RWPE1 (cell line): Measurements from ENCODE around the gene CACNA1F.

Experiments used
- CTCF ChIA-PET: fragments of 350-600 bp; sonication (Branson Sonifier 250); formaldehyde crosslinking; extraction: SDS; loops from one replicate; lab custom pipeline; 2021; lab: Yijun Ruan, JAX
- POLR2A ChIA-PET: fragments of 400-600 bp; formaldehyde crosslinking; extraction: SDS; loops from one replicate; lab custom pipeline; 2020; ENCODE audit warnings: antibody characterized with exemption; ENCODE audit not compliant: low non-redundant PET; lab: Yijun Ruan, JAX
- DNase-seq: peaks from one replicate; pipeline ENCODE4 v3.0.0; 2012; ENCODE audit warnings: low spot score
- H3K27ac ChIP-seq: fragments of 450-650 bp; 2 replicates; pipeline ENCODE4 v1.5.1; 2017
- CTCF ChIP-seq: fragments of 450-650 bp; conservative IDR thresholded peaks from 2 replicates; pipeline ENCODE4 v1.5.1; 2017; ENCODE audit warnings: low read depth, mild to moderate bottlenecking

The CACNA1F gene

GRCh38 chrX:49233887-49234555 is 881 bp upstream of the CACNA1F start:
- H3K27ac ChIP-seq, result no peak overlapping the region
- POLR2A ChIA-PET, result no interaction called here
- no peak for DNase-seq
- CTCF ChIA-PET, result no interaction called here
- TF ChIP-seq CTCF, result no peak

- ChIA-PET POLR2A (no interaction called here), CTCF (interaction anchor here (0.6 kb wide), 1 partner anchor 33 kb away, joined by 3 read pairs; no protein-coding TSS in a partner anchor)
- no peak overlapping the region for H3K27ac ChIP-seq
- TF ChIP-seq CTCF, result no peak
- DNase-seq, result no peak
Measured at GRCh38 chrX:49232525-49232924, 615 bp downstream of the CACNA1F start.

GRCh38 chrX:49231333-49232000 is 1.7 kb downstream of the CACNA1F start:
- CTCF ChIA-PET, result no interaction called here
- H3K27ac ChIP-seq, result no peak overlapping the region
- no peak for TF ChIP-seq CTCF
- POLR2A ChIA-PET, result no interaction called here
- DNase-seq, result no peak

GRCh38 chrX:49230500-49231232 is 2.5 kb downstream of the CACNA1F start:
- DNase-seq, result peak; percentile 42
- ChIA-PET CTCF (no interaction called here), POLR2A (no interaction called here)

GRCh38 chrX:49228185-49228584 is 5.0 kb downstream of the CACNA1F start:
- ChIA-PET POLR2A (interaction anchor here (0.6 kb wide), 1 partner anchor 274 kb away, joined by 4 read pairs; no protein-coding TSS in a partner anchor), CTCF (no interaction called here)
- no peak for TF ChIP-seq CTCF
- H3K27ac ChIP-seq, result no peak overlapping the region
- DNase-seq, result no peak

More at GRCh38 chrX:49230500-49231232, 2.5 kb downstream of the CACNA1F start:
- TF ChIP-seq CTCF, result no peak
- H3K27ac ChIP-seq, result no peak overlapping the region

GRCh38 chrX:49227726-49228125 is 5.4 kb downstream of the CACNA1F start:
- no peak for TF ChIP-seq CTCF
- DNase-seq, result no peak
- CTCF ChIA-PET, result no interaction called here
- H3K27ac ChIP-seq, result no peak overlapping the region
- POLR2A ChIA-PET, result no interaction called here
